ENCODE data around the gene SPTLC3.

Gene SPTLC3

GRCh38 chr20:13101706-13102105 is 92.9 kb downstream of the SPTLC3 start:
- DNase-seq: no peak

GRCh38 chr20:13102237-13102636 is 93.5 kb downstream of the SPTLC3 start:
- no peak for DNase-seq

DNA sequence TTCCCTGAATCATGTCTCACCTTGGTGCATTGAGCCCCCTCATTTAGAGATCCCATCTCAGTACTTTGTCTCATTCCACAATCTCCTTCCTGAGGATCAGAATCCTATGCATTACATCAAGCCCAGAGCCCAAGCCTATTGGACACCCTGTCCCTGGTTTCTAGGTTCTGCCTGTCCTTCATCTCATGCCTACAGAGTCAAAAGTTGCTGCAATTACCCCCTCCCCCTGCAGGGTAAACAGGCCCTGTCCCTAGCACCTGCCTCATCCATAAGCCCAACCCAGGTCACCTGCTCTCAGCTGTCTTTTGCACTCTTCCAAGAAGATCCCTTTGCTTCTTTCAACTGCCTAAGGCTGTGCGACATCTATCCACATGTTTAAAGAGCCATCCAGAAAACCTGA is 93.9 kb downstream of the SPTLC3 start:
- no peak for DNase-seq

DNA sequence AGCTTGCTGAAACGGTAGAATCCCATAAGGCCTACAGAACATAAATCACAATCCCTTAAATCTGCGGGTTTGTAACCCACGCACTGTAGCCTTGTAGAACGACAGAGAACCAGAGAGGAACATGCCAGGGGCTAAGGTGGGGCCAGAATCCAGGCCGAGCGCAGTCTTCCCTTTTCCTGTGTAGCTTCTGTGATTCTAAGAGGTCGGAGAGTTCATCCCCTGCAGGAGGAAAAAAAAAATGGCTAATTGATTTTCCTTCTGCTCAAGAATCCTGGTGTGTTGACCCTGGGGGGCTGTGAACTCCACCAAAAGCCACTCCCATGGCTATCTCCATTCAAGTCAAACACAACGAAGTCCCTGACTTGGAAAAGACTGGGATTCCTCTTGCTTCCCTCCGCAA is 96.3 kb downstream of the SPTLC3 start:
- no peak for DNase-seq

GRCh38 chr20:13105864-13106457 is 97.2 kb downstream of the SPTLC3 start:
- peak in 1 of 2 donors; percentile 34 for DNase-seq

- no peak for DNase-seq
Observed at GRCh38 chr20:13109658-13110057, 100.9 kb downstream of the SPTLC3 start.

- DNase-seq: no peak
Observed at GRCh38 chr20:13110796-13111195, 102.0 kb downstream of the SPTLC3 start.

- no peak for DNase-seq
Observed at GRCh38 chr20:13111249-13111911, 102.6 kb downstream of the SPTLC3 start.

GRCh38 chr20:13113731-13114130 is 105.0 kb downstream of the SPTLC3 start:
- DNase-seq: no peak

DNA sequence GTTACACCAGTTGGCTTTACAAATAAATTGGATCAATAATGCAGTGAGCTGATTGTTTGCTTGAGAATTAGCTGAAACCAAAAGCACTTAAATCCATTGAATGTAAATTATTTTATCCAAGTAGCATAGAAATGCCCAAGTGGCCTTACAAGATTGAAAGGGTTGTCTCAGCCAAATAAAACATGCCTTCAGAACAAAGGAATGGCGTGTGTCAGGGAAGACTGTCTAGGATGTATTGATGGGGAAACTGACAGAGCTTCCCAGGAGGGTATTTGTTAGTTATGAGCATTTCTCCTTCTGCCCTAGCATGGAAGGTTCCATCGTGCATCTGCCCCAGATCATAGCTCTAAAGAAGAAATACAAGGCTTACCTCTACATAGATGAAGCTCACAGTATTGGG is 108.4 kb downstream of the SPTLC3 start:
- no peak for DNase-seq

DNA sequence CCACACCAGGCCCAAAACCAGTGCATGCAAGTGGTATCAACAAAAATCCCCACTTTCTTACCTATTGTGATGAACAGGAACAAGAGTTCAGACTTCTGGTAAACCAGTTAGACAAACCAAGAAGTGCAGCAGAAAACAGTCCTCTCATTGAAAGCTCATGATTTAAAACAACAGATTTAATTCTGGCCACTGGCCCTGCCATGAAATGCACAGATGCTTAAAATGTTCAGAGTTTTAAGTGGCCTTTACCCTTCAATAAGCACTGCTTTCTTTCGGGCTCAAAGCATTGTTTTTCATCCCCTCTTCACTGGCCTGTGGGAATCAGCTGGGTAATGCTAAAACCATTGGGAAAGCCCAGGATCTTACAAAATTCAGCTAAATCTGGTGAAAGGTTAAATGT is 109.9 kb downstream of the SPTLC3 start:
- DNase-seq: no peak

DNA sequence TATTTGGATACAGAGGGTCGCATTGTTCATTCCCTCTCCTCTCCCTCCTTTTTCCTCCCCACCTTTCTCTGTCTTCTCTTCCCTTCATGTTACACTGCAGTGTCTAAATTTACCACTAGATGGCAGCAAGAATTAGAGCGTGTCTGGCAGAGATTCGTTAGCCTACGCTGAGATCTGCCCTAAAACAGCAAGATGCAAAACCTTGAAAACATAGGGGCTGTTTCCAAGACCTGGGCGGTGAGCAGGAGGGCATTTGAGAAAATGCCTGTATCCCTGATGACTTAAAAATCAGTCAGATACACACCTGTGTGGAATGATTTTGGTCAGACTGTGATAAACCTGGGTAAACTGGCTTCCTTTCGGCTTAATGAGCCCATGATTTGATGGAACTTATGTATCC is 110.8 kb downstream of the SPTLC3 start:
- peak; percentile 18 to 69 for DNase-seq

GRCh38 chr20:13120471-13120870 is 111.7 kb downstream of the SPTLC3 start:
- DNase-seq: no peak

DNA sequence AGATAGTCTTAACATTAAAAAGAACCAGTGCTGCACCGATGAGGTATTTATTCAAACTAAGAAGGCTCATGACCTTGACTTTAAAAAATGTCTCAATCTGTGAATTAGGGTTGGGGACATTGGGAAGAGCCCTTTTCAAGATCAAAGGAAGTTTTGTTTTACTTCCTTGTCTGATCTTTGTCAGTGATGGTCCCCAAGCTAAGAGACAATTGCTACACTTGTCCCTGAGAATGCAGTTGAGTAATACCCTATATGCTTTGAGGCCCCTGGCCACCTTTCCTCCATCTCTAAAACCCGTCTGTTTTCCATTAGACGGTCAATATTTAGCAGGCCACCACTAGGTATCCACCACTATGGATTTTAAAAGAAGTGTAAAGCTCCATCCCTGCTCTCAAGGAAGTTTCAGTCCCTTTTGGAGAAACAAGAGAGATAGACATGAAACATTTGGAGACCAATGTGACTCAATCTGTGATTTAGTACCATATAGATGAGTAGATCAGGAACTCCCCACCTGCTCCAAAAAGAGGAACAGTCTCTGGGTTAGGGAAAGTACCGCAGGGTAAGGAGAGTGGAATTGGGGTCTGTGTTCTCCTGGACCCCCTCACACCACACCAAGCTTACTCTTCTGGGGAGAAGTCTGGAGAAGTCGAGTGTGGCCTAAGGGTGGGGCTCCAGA is 113.2 kb downstream of the SPTLC3 start:
- no peak for DNase-seq

DNA sequence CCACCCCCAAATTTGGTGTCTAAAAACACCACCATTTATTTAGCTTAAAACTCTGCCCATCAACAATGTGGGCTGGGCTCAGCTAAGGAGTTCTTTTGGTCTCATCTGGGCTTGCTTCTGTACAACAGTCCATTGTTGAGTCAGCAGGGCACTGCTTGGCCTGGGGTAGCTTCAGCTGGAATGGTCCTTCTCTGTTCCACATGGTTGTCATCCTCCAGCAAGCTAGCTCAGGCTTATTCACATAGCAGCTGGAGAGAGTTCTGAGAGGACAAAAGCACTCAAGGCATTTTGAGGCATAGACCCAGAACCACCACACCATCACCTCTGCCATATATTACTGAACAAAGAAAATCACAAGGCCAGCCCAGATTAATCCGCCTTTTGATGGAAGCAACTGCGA is 116.7 kb downstream of the SPTLC3 start:
- DNase-seq: no peak

DNA sequence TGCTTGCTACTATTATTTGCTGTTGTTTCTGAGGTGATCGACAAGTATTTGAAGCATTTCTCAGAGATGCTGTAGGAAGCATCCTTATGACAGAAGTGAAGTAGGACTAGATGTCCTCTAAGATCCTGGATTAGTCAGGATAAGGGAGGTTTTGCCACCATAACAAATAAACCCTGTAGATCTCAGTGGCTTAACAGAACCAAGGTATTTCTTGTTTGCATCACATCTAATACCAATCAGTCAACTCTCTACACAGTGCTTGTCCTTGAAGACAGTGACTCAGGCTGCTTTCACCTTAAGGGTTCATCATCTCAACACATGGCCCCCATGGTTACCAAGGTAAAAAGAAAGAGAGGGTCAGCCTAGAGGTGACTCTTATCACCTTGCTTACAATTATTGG is 119.4 kb downstream of the SPTLC3 start:
- DNase-seq: no peak

DNA sequence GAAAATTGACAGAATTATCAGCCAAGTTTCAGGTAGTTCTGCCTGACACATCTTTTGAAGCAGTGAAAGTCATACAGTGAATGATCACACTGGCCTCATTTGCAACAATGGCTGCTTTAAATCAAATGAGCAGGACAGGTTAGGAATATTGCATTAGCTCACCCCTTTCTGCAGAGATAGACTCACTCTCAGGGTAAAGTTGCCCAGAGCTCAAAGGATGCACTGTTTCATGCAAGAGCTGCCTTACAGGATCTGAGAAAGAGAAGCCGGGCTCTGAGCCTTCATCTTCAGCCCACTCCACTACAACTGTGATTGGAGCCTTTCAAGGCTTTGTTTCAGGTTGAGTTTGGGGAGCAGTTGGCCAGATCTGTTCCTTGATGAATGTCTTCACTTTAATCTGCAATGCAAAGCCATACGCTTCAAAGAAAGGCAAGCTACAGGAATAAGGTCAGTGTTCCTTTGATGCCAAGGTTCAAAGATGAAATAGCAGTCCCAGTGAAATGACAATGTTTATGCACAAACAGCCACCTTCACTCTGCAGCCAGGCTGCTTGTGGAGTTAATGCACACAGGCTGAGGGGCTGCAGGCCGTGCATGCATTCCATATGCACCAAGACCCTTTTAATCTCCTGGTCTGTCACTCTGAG is 121.4 kb downstream of the SPTLC3 start:
- DNase-seq: no peak

DNA sequence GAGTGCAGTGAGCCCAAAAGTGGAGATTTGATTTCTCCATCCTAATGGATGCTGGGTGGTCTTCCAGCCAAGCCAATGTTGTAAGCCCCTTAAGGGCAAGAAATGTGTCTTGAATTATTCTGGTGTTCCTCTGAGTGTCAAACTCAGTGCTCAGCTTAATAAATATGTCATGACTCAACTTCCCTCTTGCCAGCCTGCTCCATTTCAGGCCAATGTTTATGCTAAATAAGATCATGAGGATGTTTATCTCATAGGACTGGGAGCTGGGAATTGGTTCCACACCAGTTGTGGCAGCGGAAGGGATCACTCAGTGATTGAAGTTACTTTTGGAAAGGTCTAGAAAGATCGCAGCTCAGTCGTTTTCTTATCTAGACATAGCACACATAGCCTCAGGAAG is 121.9 kb downstream of the SPTLC3 start:
- DNase-seq: no peak

GRCh38 chr20:13131688-13132087 is 122.9 kb downstream of the SPTLC3 start:
- DNase-seq: no peak

DNA sequence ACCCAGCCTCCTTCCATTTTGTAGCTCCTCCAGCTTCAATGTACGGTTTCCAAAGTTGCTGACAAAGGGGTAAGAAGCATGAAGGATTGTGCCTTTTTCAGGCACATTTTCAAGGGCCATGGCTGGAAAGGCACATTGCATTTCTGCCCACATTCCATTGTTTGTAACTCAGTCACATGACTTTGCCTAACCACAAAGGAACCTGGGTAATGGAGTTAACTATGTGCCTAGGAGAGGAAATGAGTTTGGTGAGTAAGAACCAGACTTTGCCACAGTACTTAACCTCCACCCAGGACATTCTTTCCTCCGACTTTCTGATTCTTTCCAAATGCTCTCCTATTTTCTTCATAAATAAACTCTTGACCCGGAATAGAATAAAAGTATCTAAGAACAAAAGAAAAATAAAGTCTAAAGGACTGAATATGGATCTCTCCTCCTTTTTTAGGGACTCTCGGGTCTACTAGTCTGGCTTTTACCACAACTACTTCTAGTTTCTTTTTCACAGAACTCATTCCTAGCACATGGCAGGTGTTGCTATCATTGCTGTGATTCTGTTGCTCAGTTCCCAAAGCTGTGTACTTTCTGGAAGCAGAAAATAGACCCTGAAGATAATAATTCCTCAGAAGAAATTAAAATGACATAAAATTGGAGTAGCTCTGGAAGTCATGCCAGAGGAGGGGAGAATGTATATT is 130.8 kb downstream of the SPTLC3 start:
- no peak for DNase-seq

DNA sequence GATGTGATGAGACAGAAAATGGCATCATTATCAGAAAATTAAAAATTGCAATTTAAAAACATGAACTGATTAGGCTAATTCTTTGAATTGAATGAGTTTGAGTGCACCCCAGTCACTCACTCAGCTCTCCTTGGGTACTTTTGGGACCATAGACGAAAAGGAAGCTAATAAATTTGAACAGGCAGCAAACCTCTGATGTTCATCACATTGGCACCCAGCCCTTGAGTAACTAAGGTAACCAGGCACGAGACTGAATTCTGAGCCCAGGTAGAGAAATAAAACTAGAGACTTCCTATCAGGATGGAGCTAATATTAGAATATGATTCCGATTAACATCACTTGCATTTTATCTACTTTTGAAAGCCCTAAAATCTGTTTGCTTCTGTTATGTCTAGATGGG is 131.4 kb downstream of the SPTLC3 start:
- DNase-seq: no peak

GRCh38 chr20:13140775-13141174 is 132.0 kb downstream of the SPTLC3 start:
- DNase-seq: no peak

DNA sequence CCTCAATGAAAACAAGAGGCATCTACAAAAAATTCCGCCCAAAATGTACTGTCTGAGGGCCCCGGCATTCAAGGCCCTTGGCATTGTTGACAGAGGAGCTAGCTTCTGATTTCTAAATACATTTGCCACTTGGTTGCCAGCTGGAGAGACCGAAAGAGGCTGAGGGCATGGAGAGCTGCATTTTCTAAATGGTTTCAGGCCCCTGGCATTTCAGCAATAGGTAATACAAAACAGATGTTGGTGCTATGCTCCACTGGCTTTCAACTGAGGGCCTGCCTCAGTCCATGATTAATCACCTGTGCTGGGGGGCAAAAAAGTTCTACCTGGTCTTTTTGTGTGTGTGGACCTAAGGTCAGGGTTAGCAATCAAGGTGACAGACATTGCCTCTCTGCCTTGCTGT is 132.8 kb downstream of the SPTLC3 start:
- DNase-seq: no peak
